OCI-LY1 (cell line): ENCODE data around the gene IFT52.

Source experiments
- H2AFZ ChIP-seq: fragments of 200-600 bp; sonication (generic), shearing (Covaris generic); 2 replicates; pipeline ENCODE4 v1.6.0; 2014; ENCODE audit warnings: antibody characterized with exemption, mild to moderate bottlenecking, low read length
- H3F3A ChIP-seq: fragments of 200-600 bp; sonication (generic), shearing (Covaris generic); 2 replicates; pipeline ENCODE4 v1.6.0; 2014; ENCODE audit warnings: mild to moderate bottlenecking, antibody characterized with exemption, low read length, moderate library complexity; ENCODE audit not compliant: insufficient read depth
- H3K27ac ChIP-seq: fragments of 200-600 bp; sonication (generic); 2 replicates; pipeline ENCODE4 v1.5.1; 2014; ENCODE audit warnings: low read length, mixed run types, mild to moderate bottlenecking, low read depth; ENCODE audit not compliant: poor library complexity, severe bottlenecking
- H3K27me3 ChIP-seq: fragments of 200-600 bp; sonication (generic); 2 replicates; pipeline ENCODE4 v1.6.0; 2014; ENCODE audit warnings: antibody characterized with exemption, mild to moderate bottlenecking, low read length, moderate library complexity; ENCODE audit not compliant: insufficient read depth
- H3K36me3 ChIP-seq: fragments of 200-600 bp; sonication (generic); 2 replicates; pipeline ENCODE4 v1.6.1; 2014; ENCODE audit warnings: mild to moderate bottlenecking, antibody characterized with exemption, low read length, moderate library complexity, mixed read lengths; ENCODE audit not compliant: insufficient read depth
- H3K4me1 ChIP-seq: fragments of 200-600 bp; sonication (generic); 2 replicates; pipeline ENCODE4 v1.5.1; 2014; ENCODE audit warnings: mild to moderate bottlenecking, low read length, moderate library complexity; ENCODE audit not compliant: insufficient read depth, severe bottlenecking
- H3K4me2 ChIP-seq: fragments of 200-600 bp; sonication (generic), shearing (Covaris generic); 2 replicates; pipeline ENCODE4 v1.6.1; 2014; ENCODE audit warnings: low read length
- H3K4me3 ChIP-seq: fragments of 200-600 bp; sonication (generic); 2 replicates; pipeline ENCODE4 v1.5.1; 2014; ENCODE audit warnings: low read length, low read depth, mild to moderate bottlenecking, mixed read lengths; ENCODE audit not compliant: poor library complexity, severe bottlenecking
- H3K79me2 ChIP-seq: fragments of 200-600 bp; shearing (Covaris generic); 2 replicates; pipeline ENCODE4 v1.6.1; 2016; ENCODE audit warnings: mixed run types, low read length, mixed read lengths; ENCODE audit not compliant: insufficient read depth
- H3K9ac ChIP-seq: fragments of 200-600 bp; sonication (generic), shearing (Covaris generic); 2 replicates; pipeline ENCODE4 v1.6.1; 2014; ENCODE audit warnings: mild to moderate bottlenecking, low read length, mixed read lengths
- H3K9me2 ChIP-seq: fragments of 200-600 bp; sonication (generic), shearing (Covaris generic); 2 replicates; pipeline ENCODE4 v1.6.1; 2014; ENCODE audit warnings: low read depth, mild to moderate bottlenecking, low read length, mixed read lengths
- H3K9me3 ChIP-seq: fragments of 200-600 bp; shearing (Covaris generic); 2 replicates; pipeline ENCODE4 v1.6.1; 2014; ENCODE audit warnings: low read length, mixed read lengths
- H4K20me1 ChIP-seq: fragments of 200-600 bp; sonication (generic), shearing (Covaris generic); 2 replicates; pipeline ENCODE4 v1.6.0; 2016; ENCODE audit warnings: mild to moderate bottlenecking, low read length; ENCODE audit not compliant: insufficient read depth
- CTCF ChIP-seq: fragments of 200-600 bp; sonication (generic), shearing (Covaris generic); IDR thresholded peaks from 2 replicates; pipeline ENCODE4 v1.5.1; 2017; ENCODE audit warnings: mild to moderate bottlenecking, antibody characterized with exemption, low read length, moderate library complexity, mixed read lengths
- EZH2 ChIP-seq: fragments of 200-600 bp; sonication (generic), shearing (Covaris generic); IDR thresholded peaks from 2 replicates; pipeline ENCODE4 v1.8.0; 2017; ENCODE audit warnings: borderline replicate concordance, mixed run types, mild to moderate bottlenecking, antibody characterized with exemption, low read length, moderate library complexity, mixed read lengths

IFT52 gene

GRCh38 chr20:43550456-43550855 is 40.3 kb upstream of the IFT52 start:
- no peak overlapping the region for H3K27ac ChIP-seq
- no peak overlapping the region for H2AFZ ChIP-seq
- no peaks in the 10 kb centered on the region for H3K9me3 ChIP-seq
- no peak overlapping the region for H3K4me3 ChIP-seq
- no peak overlapping the region for H3K9ac ChIP-seq
- TF ChIP-seq CTCF (no peak), EZH2 (no peak)
- H3F3A ChIP-seq: no peaks in the 10 kb centered on the region
- H3K27me3 ChIP-seq: no peaks in the 10 kb centered on the region
- H3K9me2 ChIP-seq: no peaks in the 10 kb centered on the region
- no peaks in the 10 kb centered on the region for H4K20me1 ChIP-seq
- no peak overlapping the region for H3K4me2 ChIP-seq
- no peaks in the 10 kb centered on the region for H3K4me1 ChIP-seq
- H3K79me2 ChIP-seq: no peaks in the 10 kb centered on the region
- no peaks in the 10 kb centered on the region for H3K36me3 ChIP-seq

GRCh38 chr20:43554369-43554768 is 36.4 kb upstream of the IFT52 start:
- Histone ChIP-seq H2AFZ (no peak overlapping the region), H3K9me3 (no peaks in the 10 kb centered on the region), H3F3A (no peaks in the 10 kb centered on the region), H3K79me2 (no peaks in the 10 kb centered on the region), H3K9ac (no peak overlapping the region), H3K27ac (no peak overlapping the region), H3K27me3 (no peaks in the 10 kb centered on the region), H3K36me3 (no peaks in the 10 kb centered on the region), H3K4me1 (no peaks in the 10 kb centered on the region), H3K9me2 (no peaks in the 10 kb centered on the region), H3K4me3 (no peak overlapping the region), H3K4me2 (no peak overlapping the region), H4K20me1 (no peaks in the 10 kb centered on the region)
- TF ChIP-seq CTCF: no peak
- no peak for TF ChIP-seq EZH2

DNA sequence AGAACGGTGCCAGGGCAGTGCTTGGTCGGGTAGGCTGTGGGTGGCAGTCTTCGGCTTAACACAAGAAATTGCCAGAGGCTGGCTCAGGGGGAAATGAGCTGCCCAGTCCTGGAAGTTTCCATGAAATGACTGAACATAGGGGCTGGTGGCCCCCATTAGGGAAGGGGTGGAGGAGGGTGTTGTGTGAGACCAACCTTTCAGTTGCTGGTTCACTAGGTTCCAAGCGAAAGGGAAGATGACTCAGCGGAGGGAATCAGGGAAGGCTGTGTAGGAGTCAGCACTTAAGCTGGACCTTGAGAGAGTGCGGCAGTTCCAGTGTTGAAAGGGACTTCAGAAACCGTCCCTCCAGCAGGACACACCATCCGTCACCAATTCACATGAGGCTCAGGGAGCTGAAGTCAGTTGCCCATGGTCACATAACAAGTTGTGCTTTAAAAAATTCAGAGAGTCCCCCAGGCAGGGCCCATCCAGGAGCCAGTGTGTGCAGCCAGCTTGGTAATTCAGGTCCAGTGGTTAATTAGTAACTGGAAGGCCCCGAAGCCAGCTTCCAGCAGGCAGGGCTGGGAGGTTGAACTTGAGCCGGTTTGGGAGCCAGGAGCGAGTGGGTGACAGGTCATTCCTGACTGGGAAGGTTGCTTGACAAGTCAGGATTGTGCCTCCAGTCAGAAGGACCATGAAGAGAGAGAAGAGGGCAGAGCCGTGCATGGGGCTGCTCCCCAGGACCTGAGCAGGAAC is 32.2 kb upstream of the IFT52 start, which contains the start of gene SGK2:
TSS of gene SGK2 (plus strand) at position 616 of the 735 bp plus-strand sequence. CDS start 7,469 bp downstream, outside the sequence.
- H3K4me1 ChIP-seq: no peaks in the 10 kb centered on the region

More for the DNA sequence above, 32.2 kb upstream of the IFT52 start, which contains the start of gene SGK2:
- H3K9ac ChIP-seq: no peak within 1 kb of the TSS
- no peak within 1 kb of the TSS for H3K27ac ChIP-seq
- no peaks in the 10 kb centered on the region for H3K36me3 ChIP-seq
- no peak for TF ChIP-seq CTCF
- TF ChIP-seq EZH2: no peak
- H3K4me3 ChIP-seq: no peak within 1 kb of the TSS
- H3F3A ChIP-seq: no peaks in the 10 kb centered on the region
- H3K9me2 ChIP-seq: no peaks in the 10 kb centered on the region
- H3K9me3 ChIP-seq: no peaks in the 10 kb centered on the region
- H4K20me1 ChIP-seq: no peaks in the 10 kb centered on the region
- H3K27me3 ChIP-seq: no peaks in the 10 kb centered on the region
- no peaks in the 10 kb centered on the region for H3K79me2 ChIP-seq
- no peak within 1 kb of the TSS for H3K4me2 ChIP-seq
- H2AFZ ChIP-seq: no peak within 1 kb of the TSS
